K562 (cell line): Measurements from ENCODE around the gene ZFAND3. TPM values are rescaled to one million over a fixed set of nuclear protein-coding genes. Genes with fewer than 3 reads are reported as not detected.

Experiments
- ATAC-seq: fragments of 200-7000 bp; cut with Tn5 transposase; 3 replicates; pipeline ENCODE4 v1.9.1; 2020; ENCODE audit warnings: moderate library complexity
- BruUV-seq: library from RNA; stranded (reverse); fragments of 400-500 nt; replicated peaks from 2 replicates; lab custom pipeline; 2021; lab: Mats Ljungman, UMichigan
- CTCF ChIA-PET: fragments of 300-600 bp; formaldehyde crosslinking; extraction: SDS; loops from one replicate; lab custom pipeline; 2021; ENCODE audit warnings: low intra/inter-chr PET ratio; lab: Yijun Ruan, JAX
- POLR2A ChIA-PET: fragments of 300-600, 350-650 bp; sonication (Branson Sonifier 250); formaldehyde crosslinking; extraction: SDS; loops from one replicate; lab custom pipeline; 2021; ENCODE audit warnings: antibody characterized with exemption, inconsistent platforms; lab: Yijun Ruan, JAX
- DNase-seq, 4 experiments: peaks; one replicate each; pipeline versions ENCODE4 v3.0.0 to v3.0.0-alpha.2; 2011 to 2018; ENCODE audit warnings: low spot score in 3 of 4, mixed read lengths in 3 of 4; ENCODE audit errors: extremely low read depth in 1 of 4
- FAIRE-seq: peaks from 2 replicates; lab custom pipeline; 2011; peaks lifted over from hg19 to GRCh38; lab: Jason Lieb, UNC
- H2AFZ ChIP-seq: 2 replicates; pipeline ENCODE4 v1.6.0; 2011; ENCODE audit warnings: low read depth, low read length, control low read depth, inconsistent platforms
- H3K27ac ChIP-seq: fragments of 200-600 bp; 3 replicates; pipeline ENCODE4 v1.8.0; 2011; ENCODE audit warnings: low read depth, mild to moderate bottlenecking, control low read depth, inconsistent platforms, low read length, moderate library complexity, mixed read lengths; ENCODE audit errors: extremely low read depth
- H3K27me3 ChIP-seq, 2 experiments: fragments of 300-600 bp in 1 of 2; 2 replicates in 1 of 2; 3 replicates in 1 of 2; pipeline versions ENCODE4 v1.6.0 to v1.8.0; 2011; ENCODE audit warnings: inconsistent platforms in 2 of 2, low read length in 2 of 2, mild to moderate bottlenecking in 1 of 2, mixed read lengths in 1 of 2, moderate library complexity in 1 of 2; ENCODE audit not compliant: control insufficient read depth in 2 of 2, insufficient read depth in 2 of 2
- H3K36me3 ChIP-seq: fragments of 300-600 bp; 3 replicates; pipeline ENCODE4 v1.8.0; 2011; ENCODE audit warnings: mild to moderate bottlenecking, low read length, inconsistent platforms; ENCODE audit not compliant: control insufficient read depth, insufficient read depth
- H3K4me1 ChIP-seq, 2 experiments: fragments of 200-600 bp in 1 of 2; replicated peaks in 1 of 2; 2 replicates in 1 of 2; 3 replicates in 1 of 2; pipeline versions ENCODE4 v1.5.1 to v1.8.0; 2011; ENCODE audit warnings: inconsistent platforms in 2 of 2, low read length in 2 of 2, mild to moderate bottlenecking in 1 of 2, mixed read lengths in 1 of 2, moderate library complexity in 1 of 2; ENCODE audit not compliant: control insufficient read depth in 2 of 2, insufficient read depth in 2 of 2
- H3K4me2 ChIP-seq: 2 replicates; pipeline ENCODE4 v1.6.1; 2011; ENCODE audit warnings: low read length, control low read depth, inconsistent platforms, mixed read lengths; ENCODE audit not compliant: insufficient read depth
- H3K4me3 ChIP-seq: fragments of 200-600 bp; sonication (generic), shearing (Covaris generic); 2 replicates; pipeline ENCODE4 v1.5.1; 2016; ENCODE audit warnings: control low read depth, inconsistent platforms
- H3K79me2 ChIP-seq: fragments of 200-600 bp; 3 replicates; pipeline ENCODE4 v1.8.0; 2011; ENCODE audit warnings: low read length, inconsistent platforms; ENCODE audit not compliant: control insufficient read depth, insufficient read depth
- H3K9ac ChIP-seq, 2 experiments: 2 replicates each; pipeline versions ENCODE4 v1.6.0 to v1.6.1; 2011; ENCODE audit warnings: low read depth in 2 of 2, low read length in 2 of 2, control low read depth in 1 of 2, inconsistent platforms in 1 of 2, mild to moderate bottlenecking in 1 of 2, mixed read lengths in 1 of 2; ENCODE audit not compliant: insufficient read depth in 1 of 2
- H3K9me1 ChIP-seq: one replicate; pipeline ENCODE4 v1.6.0; 2011; ENCODE audit warnings: inconsistent platforms, mild to moderate bottlenecking, low read length, moderate library complexity; ENCODE audit not compliant: control insufficient read depth, insufficient read depth
- H3K9me3 ChIP-seq: replicated peaks from 2 replicates; pipeline ENCODE4 v1.5.1; 2011; ENCODE audit warnings: low read depth, low read length, inconsistent platforms; ENCODE audit not compliant: control insufficient read depth, insufficient read depth
- H4K20me1 ChIP-seq: replicated peaks from 2 replicates; pipeline ENCODE4 v1.6.1; 2011; ENCODE audit warnings: low read length, inconsistent platforms, mixed read lengths; ENCODE audit not compliant: control insufficient read depth, insufficient read depth
- ATF7 ChIP-seq: fragments of 450-650 bp; IDR thresholded peaks from 2 replicates; pipeline ENCODE4 v1.7.1; 2014; ENCODE audit warnings: mild to moderate bottlenecking, moderate library complexity
- DMBX1 ChIP-seq: fragments of 250-450 bp; sonication (Bioruptor Pico); IDR thresholded peaks from 2 replicates; pipeline ENCODE4 v1.8.0; 2022; ENCODE audit warnings: inconsistent platforms, mild to moderate bottlenecking, moderate library complexity, borderline replicate concordance
- HDAC6 ChIP-seq: IDR thresholded peaks from 2 replicates; pipeline ENCODE4 v1.6.1; 2012; ENCODE audit warnings: low read depth, mild to moderate bottlenecking, control low read depth, inconsistent platforms, low read length, moderate library complexity
- LEF1 ChIP-seq: fragments of 450-650 bp; IDR thresholded peaks from 2 replicates; pipeline ENCODE4 v1.6.1; 2016; ENCODE audit warnings: mild to moderate bottlenecking
- MAZ ChIP-seq, 2 experiments: fragments of 450-650 bp in 1 of 2; sonication (generic) in 1 of 2; formaldehyde crosslinking; IDR thresholded peaks in 1 of 2; conservative IDR thresholded peaks in 1 of 2; 2 replicates each; pipeline versions ENCODE4 v1.4.0 to v1.5.0; 2020; ENCODE audit warnings: mild to moderate bottlenecking in 1 of 2, missing genetic modification reagents in 1 of 2
- MYC ChIP-seq, 2 experiments: fragments of 250-450 bp in 1 of 2; sonication (Bioruptor Pico) in 1 of 2; IDR thresholded peaks; 2 replicates each; pipeline versions ENCODE4 v1.5.1 to v1.6.1; 2012 to 2021; ENCODE audit warnings: low read depth in 2 of 2, borderline replicate concordance in 1 of 2, improper control_type of control experiment in 1 of 2, low read length in 1 of 2, mild to moderate bottlenecking in 1 of 2, moderate library complexity in 1 of 2
- in situ Hi-C: fragments of 300-500 bp; cut with MboI; formaldehyde crosslinking; loops from 4 replicates; pipeline ENCODE4 v1.15.0; 2018; ENCODE audit warnings: inconsistent platforms, mixed read lengths
- intact Hi-C: fragments of 100-400 bp; cut with micrococcal nuclease; formaldehyde crosslinking; loops from 2 replicates; pipeline ENCODE4 v1.14.2; 2022
- polyA plus RNA-seq, 8 experiments: library from polyadenylated mRNA; depleted of rRNA in 4 of 8; stranded (reverse) in 5 of 8; unstranded in 3 of 8; fragments of >200 nt; fragmentation: Nextera tagmentation in 2 of 8; fragmentation: Illumina TruSeq in 1 of 8; extraction: Ambion mirVana in 2 of 8; extraction: Trizol in 1 of 8; gene quantifications; 2 replicates each; pipeline versions ENCODE4 v1.2.1 to v1.2.3, GENCODE V29; 2011 to 2014; ENCODE audit warnings: inconsistent platforms in 1 of 8, missing spikeins in 1 of 8
- total RNA-seq, 7 experiments: library from RNA; depleted of rRNA in 6 of 7; stranded (reverse); fragments of >200 nt in 6 of 7; fragmentation: Illumina TruSeq in 2 of 7; extraction: Trizol in 2 of 7; gene quantifications; 2 replicates each; pipeline versions ENCODE4 v1.2.1 to v1.2.3, GENCODE V29; 2011 to 2021; ENCODE audit warnings: low replicate concordance in 1 of 7

Gene ZFAND3
- total and polyA plus RNA-seq, 9 of the 15 experiments (the other 6 are each of a cell fraction or from before 2014, with no cell fraction given): 0.81 to 26.6 (median 11.8) TPM

DNA sequence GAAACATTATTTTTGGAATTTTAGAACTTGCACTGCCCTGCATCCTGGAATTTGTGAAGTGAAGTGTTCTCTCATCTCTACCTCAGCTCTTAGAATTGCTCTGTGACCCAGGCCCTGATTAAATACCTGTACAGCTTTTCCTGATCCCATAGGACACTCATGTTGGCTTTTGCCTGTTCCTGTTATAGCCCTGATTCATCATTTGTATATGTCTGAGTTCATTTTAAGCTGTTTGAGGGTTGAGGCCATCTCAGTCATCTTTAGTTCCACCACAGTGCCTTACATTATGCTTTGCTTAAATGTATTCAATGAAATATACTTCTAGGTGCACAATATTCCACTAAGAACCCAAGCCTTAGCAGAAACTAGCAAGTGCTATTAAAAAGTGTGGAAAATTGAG, 26.4 kb downstream of the ZFAND3 start:
- Histone ChIP-seq H3K36me3 (no peaks in the 10 kb centered on the region), H3K4me2 (no peak overlapping the region), H3K27me3 (no peaks in the 10 kb centered on the region)
- no peak for ATAC-seq
- in situ Hi-C loops: no loop called here
- no peak for TF ChIP-seq LEF1
- no peak for TF ChIP-seq ATF7
- TF ChIP-seq HDAC6: no peak
- TF ChIP-seq MAZ (CRISPR knock-in tag; conservative IDR thresholded peaks at IDR 0.05 in 1 of 2, IDR thresholded peaks at IDR 0.05 in 1 of 2): 0 out of 4 replicates have a peak, but pooled peaks of 1 of the 2 experiments have one; percentile 6
- TF ChIP-seq MYC (IDR thresholded peaks at IDR 0.05; ENCODE audit: low read depth, low read length): no peak
- TF ChIP-seq MYC (CRISPR knock-in tag; IDR thresholded peaks at IDR 0.05; ENCODE audit: borderline replicate concordance, low read depth): no peak
- TF ChIP-seq DMBX1 (CRISPR knock-in tag): peak; percentile 1; the same call in 1 of the 2 replicates
- TF ChIP-seq, all 486 proteins: peak for 2
- H2AFZ ChIP-seq: no peak overlapping the region
- DNase-seq (no peak), FAIRE-seq (no peak)
- BruUV-seq: no TSS peak
- POLR2A ChIA-PET: interaction anchor here (0.6 to 1.9 kb wide), 10 partner anchors 8 to 346 kb away, joined by 3 to 8 read pairs (median 3); partner anchors contain the start of gene ZFAND3
- H3K4me1 ChIP-seq: peaks cover 2 to 8% of the 10 kb centered on the region in 2 experiments; a peak in 4 of 5 replicates
- no peaks in the 10 kb centered on the region for H3K9me3 ChIP-seq
- H3K79me2 ChIP-seq: peaks cover 59% of the 10 kb centered on the region
- CTCF ChIA-PET: no interaction called here
- H3K9ac ChIP-seq: no peak overlapping the region
- intact Hi-C loops: no loop called here
- peaks cover 6% of the 10 kb centered on the region; the same call in 1 of the 2 replicates for H4K20me1 ChIP-seq
- no peak overlapping the region for H3K4me3 ChIP-seq
- no peak overlapping the region for H3K27ac ChIP-seq
- H3K9me1 ChIP-seq: no peaks in the 10 kb centered on the region
